Mesendoderm (in vitro differentiated cells): ENCODE measurements around the gene KAT7.

ENCODE experiments used
- DNase-seq: peaks from one replicate; pipeline ENCODE4 v3.0.0; 2013
- H2AK5ac ChIP-seq: 2 replicates; pipeline ENCODE4 v1.6.1; 2013; ENCODE audit warnings: low read length, inconsistent platforms
- H2BK120ac ChIP-seq: 2 replicates; pipeline ENCODE4 v1.6.1; 2013; ENCODE audit warnings: low read depth, mild to moderate bottlenecking, low read length, moderate library complexity, mixed read lengths
- H2BK15ac ChIP-seq: replicated peaks from 2 replicates; pipeline ENCODE4 v1.6.1; 2013; ENCODE audit warnings: low read depth, mild to moderate bottlenecking, moderate library complexity
- H2BK5ac ChIP-seq: 2 replicates; pipeline ENCODE4 v1.6.1; 2013; ENCODE audit warnings: low read length, inconsistent platforms
- H3K18ac ChIP-seq: 2 replicates; pipeline ENCODE4 v1.6.1; 2013; ENCODE audit warnings: mild to moderate bottlenecking, low read length, mixed read lengths
- H3K23ac ChIP-seq: one replicate; pipeline ENCODE4 v1.6.1; 2013; ENCODE audit warnings: low read length
- H3K27ac ChIP-seq: 2 replicates; pipeline ENCODE4 v1.5.1; 2013; ENCODE audit warnings: low read depth, mild to moderate bottlenecking, inconsistent platforms, low read length, moderate library complexity
- H3K27me3 ChIP-seq: 2 replicates; pipeline ENCODE4 v1.6.1; 2013; ENCODE audit warnings: low read length, control low read depth, mild to moderate bottlenecking, inconsistent platforms; ENCODE audit not compliant: insufficient read depth, poor library complexity
- H3K36me3 ChIP-seq: 2 replicates; pipeline ENCODE4 v1.6.1; 2013; ENCODE audit warnings: low read length, inconsistent platforms; ENCODE audit not compliant: control insufficient read depth, insufficient read depth
- H3K4ac ChIP-seq: one replicate; pipeline ENCODE4 v1.6.1; 2013; ENCODE audit warnings: low read depth, mild to moderate bottlenecking, low read length, moderate library complexity
- H3K4me1 ChIP-seq: 2 replicates; pipeline ENCODE4 v1.6.1; 2013; ENCODE audit warnings: low read depth, low read length, inconsistent platforms; ENCODE audit not compliant: control insufficient read depth
- H3K4me2 ChIP-seq: 2 replicates; pipeline ENCODE4 v1.6.1; 2013; ENCODE audit warnings: low read length
- H3K4me3 ChIP-seq: 2 replicates; pipeline ENCODE4 v1.5.1; 2013; ENCODE audit warnings: mild to moderate bottlenecking, low read length
- H3K56ac ChIP-seq: one replicate; pipeline ENCODE4 v1.6.1; 2013; ENCODE audit warnings: low read length
- H3K79me1 ChIP-seq: 2 replicates; pipeline ENCODE4 v1.6.1; 2013; ENCODE audit warnings: low read length, inconsistent platforms
- H3K79me2 ChIP-seq: 2 replicates; pipeline ENCODE4 v1.6.1; 2013; ENCODE audit warnings: mild to moderate bottlenecking, low read length; ENCODE audit not compliant: control insufficient read depth, insufficient read depth
- H3K9ac ChIP-seq: 2 replicates; pipeline ENCODE4 v1.6.1; 2013; ENCODE audit warnings: low read length, inconsistent platforms
- H4K5ac ChIP-seq: one replicate; pipeline ENCODE4 v1.6.1; 2013; ENCODE audit warnings: low read length
- H4K8ac ChIP-seq: one replicate; pipeline ENCODE4 v1.6.1; 2013; ENCODE audit warnings: low read depth, mild to moderate bottlenecking, control low read depth, low read length, moderate library complexity
- WGBS: extraction: QIAGEN DNeasy Blood & Tissue Kit; methylation state at CpG from one replicate; pipeline ENCODE4 v1.1.7; 2013; ENCODE audit warnings: low lambda C conversion rate, missing lambda C conversion rate; ENCODE audit not compliant: insufficient coverage; ENCODE audit errors: extremely low coverage; 5-methylcytosine and 5-hydroxymethylcytosine counted together

Gene KAT7

DNA sequence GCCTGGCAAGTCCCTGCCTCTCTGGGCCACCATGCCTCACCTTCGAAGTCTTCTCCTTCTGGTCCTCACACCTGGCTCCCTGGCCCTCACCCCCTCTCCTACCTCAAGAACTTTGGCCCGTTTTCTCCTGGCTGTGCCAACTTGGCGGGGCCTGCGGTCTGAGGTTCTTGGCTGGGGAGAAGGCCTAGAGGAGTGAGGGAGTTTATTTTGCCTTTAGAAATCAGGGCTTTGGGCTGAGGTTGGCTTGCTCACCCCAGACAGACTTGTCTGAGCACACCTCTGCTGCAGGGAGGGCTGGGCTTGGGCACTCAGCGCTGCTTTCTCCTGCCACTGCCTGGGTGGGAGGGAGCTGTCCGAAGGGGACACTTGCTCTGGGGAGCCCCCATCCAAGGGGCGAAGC lies 82.7 kb downstream of the KAT7 start:
- H3K56ac ChIP-seq, result no peak overlapping the region
- no peak overlapping the region for H3K23ac ChIP-seq
- H3K4me1 ChIP-seq, result peaks cover 6% of the 10 kb centered on the region
- no peaks in the 10 kb centered on the region for H3K27me3 ChIP-seq
- no peak overlapping the region for H3K9ac ChIP-seq
- H3K4ac ChIP-seq, result no peak overlapping the region
- H3K79me1 ChIP-seq, result no peaks in the 10 kb centered on the region
- H3K27ac ChIP-seq, result no peak overlapping the region
- no peak overlapping the region for H2BK120ac ChIP-seq
- H2BK15ac ChIP-seq, result no peak overlapping the region
- no peak overlapping the region for H2BK5ac ChIP-seq
- no peak for DNase-seq
- no CpG with 5 or more reads among the region's 7 CpGs for WGBS
- H3K79me2 ChIP-seq, result no peaks in the 10 kb centered on the region
- no peak overlapping the region for H4K8ac ChIP-seq
- H2AK5ac ChIP-seq, result no peak overlapping the region
- H3K18ac ChIP-seq, result no peak overlapping the region
- H3K36me3 ChIP-seq, result no peaks in the 10 kb centered on the region
- H4K5ac ChIP-seq, result no peak overlapping the region
- H3K4me3 ChIP-seq, result no peak overlapping the region
- no peak overlapping the region for H3K4me2 ChIP-seq

DNA sequence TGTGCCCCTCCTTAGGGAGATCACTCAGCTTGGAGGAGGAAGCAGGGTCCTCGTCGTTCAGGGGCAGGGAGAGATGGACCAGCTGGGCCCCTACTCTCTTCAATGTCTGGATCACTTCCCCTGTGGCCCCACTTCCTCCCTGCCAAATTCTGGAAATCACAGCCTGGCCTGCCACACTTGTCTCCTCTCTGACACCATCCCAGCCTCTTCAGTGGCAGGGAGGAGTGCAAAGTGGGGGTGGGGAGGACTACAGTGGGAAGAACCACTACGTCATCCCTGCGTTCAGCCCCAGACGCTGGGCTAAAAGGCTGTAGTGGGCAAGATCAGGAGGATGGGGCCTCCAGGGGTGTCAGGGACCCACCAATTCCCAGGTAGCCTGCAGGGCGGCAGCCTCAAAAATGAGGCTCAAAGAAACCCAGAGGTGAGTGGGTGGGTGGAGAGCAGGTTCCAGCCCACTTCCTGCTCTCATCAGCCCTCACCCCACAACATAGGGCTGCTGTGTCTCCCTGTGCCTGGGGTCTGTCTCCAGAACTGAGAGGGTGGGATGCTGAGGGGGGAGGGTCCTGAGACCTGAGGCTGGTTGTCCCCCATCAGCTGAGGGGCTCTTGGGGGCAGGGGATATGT lies 84.4 kb downstream of the KAT7 start:
- Histone ChIP-seq H3K4me3 (no peak overlapping the region), H3K4me2 (no peak overlapping the region), H3K4me1 (peaks cover 4% of the 10 kb centered on the region), H3K9ac (no peak overlapping the region), H4K8ac (no peak overlapping the region), H3K18ac (no peak overlapping the region), H3K56ac (no peak overlapping the region), H4K5ac (no peak overlapping the region), H3K4ac (no peak overlapping the region), H3K79me2 (no peaks in the 10 kb centered on the region), H2BK120ac (no peak overlapping the region), H3K27me3 (no peaks in the 10 kb centered on the region), H2BK15ac (no peak overlapping the region), H3K27ac (no peak overlapping the region), H2AK5ac (no peak overlapping the region), H3K23ac (no peak overlapping the region), H3K79me1 (no peaks in the 10 kb centered on the region), H2BK5ac (no peak overlapping the region), H3K36me3 (no peaks in the 10 kb centered on the region)
- no peak for DNase-seq
- no CpG with 5 or more reads among the region's 6 CpGs for WGBS

DNA sequence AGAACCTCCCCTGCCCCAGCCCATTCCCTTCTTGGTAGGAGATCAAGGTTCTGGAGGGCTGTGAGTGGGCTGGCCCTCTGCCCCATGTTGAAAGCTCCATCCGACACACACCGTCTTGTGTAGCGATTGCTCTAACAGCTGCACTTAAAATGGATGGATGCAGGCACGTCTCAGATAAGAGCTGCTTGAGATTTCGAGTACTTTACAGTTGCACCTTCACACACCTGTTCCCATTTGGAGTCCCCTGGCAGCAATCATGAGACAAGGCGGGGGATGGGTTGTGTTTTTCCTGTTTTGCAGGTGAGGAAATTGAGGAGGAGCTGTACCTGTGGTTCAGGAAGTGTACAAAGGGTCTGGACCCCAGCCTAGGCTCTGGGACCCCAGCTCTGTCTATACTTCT lies 85.0 kb downstream of the KAT7 start:
- H2BK15ac ChIP-seq, result no peak overlapping the region
- H4K5ac ChIP-seq, result no peak overlapping the region
- no peak overlapping the region for H3K9ac ChIP-seq
- no CpG with 5 or more reads among the region's 6 CpGs for WGBS
- no peak overlapping the region for H3K4me2 ChIP-seq
- H3K79me1 ChIP-seq, result no peaks in the 10 kb centered on the region
- no peaks in the 10 kb centered on the region for H3K27me3 ChIP-seq
- H3K23ac ChIP-seq, result no peak overlapping the region
- no peak overlapping the region for H3K56ac ChIP-seq
- H3K18ac ChIP-seq, result no peak overlapping the region
- no peak for DNase-seq
- no peak overlapping the region for H2BK5ac ChIP-seq
- H2BK120ac ChIP-seq, result no peak overlapping the region
- no peak overlapping the region for H3K4ac ChIP-seq
- H4K8ac ChIP-seq, result no peak overlapping the region
- H3K4me1 ChIP-seq, result peaks cover 4% of the 10 kb centered on the region
- H3K36me3 ChIP-seq, result no peaks in the 10 kb centered on the region
- no peaks in the 10 kb centered on the region for H3K79me2 ChIP-seq
- H2AK5ac ChIP-seq, result peak overlapping the region; percentile 36
- no peak overlapping the region for H3K27ac ChIP-seq
- no peak overlapping the region for H3K4me3 ChIP-seq

DNA sequence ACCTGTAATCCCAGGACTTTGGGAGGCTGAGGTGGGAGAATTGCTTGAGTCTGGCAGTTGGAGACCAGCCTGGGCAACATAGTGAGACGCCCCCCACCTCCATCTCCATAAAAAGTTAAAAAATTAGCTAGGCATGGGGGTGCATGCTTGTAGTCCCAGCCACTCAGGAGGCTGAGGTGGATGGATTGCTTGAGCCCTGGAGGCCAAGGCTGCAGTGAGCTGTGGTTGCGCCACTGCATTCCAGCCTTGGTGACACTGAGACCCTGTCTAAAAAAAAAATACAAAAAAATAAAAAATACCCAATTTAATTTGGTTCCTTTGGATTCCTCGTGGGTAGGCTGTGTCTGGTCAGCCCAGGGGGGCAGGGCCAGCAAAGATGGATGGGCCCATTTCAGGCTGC lies 85.4 kb downstream of the KAT7 start:
- Histone ChIP-seq H2BK5ac (no peak overlapping the region), H3K56ac (no peak overlapping the region), H2BK15ac (no peak overlapping the region), H3K4ac (no peak overlapping the region), H3K27ac (no peak overlapping the region), H4K5ac (no peak overlapping the region), H3K9ac (no peak overlapping the region), H3K4me2 (no peak overlapping the region), H3K4me1 (peaks cover 4% of the 10 kb centered on the region), H3K36me3 (no peaks in the 10 kb centered on the region), H3K23ac (no peak overlapping the region), H3K79me1 (no peaks in the 10 kb centered on the region), H2BK120ac (no peak overlapping the region), H3K4me3 (no peak overlapping the region), H2AK5ac (no peak overlapping the region), H3K18ac (no peak overlapping the region), H3K79me2 (no peaks in the 10 kb centered on the region), H3K27me3 (no peaks in the 10 kb centered on the region), H4K8ac (no peak overlapping the region)
- no CpG with 5 or more reads among the region's 3 CpGs for WGBS
- DNase-seq, result no peak

DNA sequence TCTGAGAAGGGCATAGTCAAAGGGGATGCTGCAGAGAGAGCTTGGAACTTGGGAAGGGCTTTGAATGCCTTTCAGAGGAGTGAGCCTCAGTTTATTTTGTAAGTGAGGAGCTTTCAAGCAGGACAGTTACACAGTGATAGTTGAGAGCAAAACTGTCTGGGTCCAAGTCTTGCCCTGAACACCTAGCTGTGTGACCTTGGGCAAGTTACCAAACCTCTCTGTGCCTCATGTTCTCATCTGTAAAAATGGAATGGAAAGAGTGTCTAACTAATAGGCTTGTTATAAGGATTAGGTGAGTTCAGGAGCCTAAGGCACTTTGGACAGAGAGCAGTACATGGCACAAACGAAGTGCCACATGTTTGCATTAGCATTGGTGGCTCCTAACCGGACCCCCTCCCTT lies 86.4 kb downstream of the KAT7 start:
- H3K18ac ChIP-seq, result no peak overlapping the region
- H2BK5ac ChIP-seq, result no peak overlapping the region
- no peak overlapping the region for H2BK120ac ChIP-seq
- H2BK15ac ChIP-seq, result no peak overlapping the region
- H4K5ac ChIP-seq, result no peak overlapping the region
- no peak overlapping the region for H3K9ac ChIP-seq
- H3K4me3 ChIP-seq, result no peak overlapping the region
- DNase-seq, result no peak
- H3K4me1 ChIP-seq, result peaks cover 4% of the 10 kb centered on the region
- H3K4me2 ChIP-seq, result no peak overlapping the region
- no peak overlapping the region for H2AK5ac ChIP-seq
- no peak overlapping the region for H3K4ac ChIP-seq
- no peak overlapping the region for H3K23ac ChIP-seq
- H3K79me1 ChIP-seq, result no peaks in the 10 kb centered on the region
- no peaks in the 10 kb centered on the region for H3K36me3 ChIP-seq
- no peak overlapping the region for H3K56ac ChIP-seq
- no peaks in the 10 kb centered on the region for H3K27me3 ChIP-seq
- no peaks in the 10 kb centered on the region for H3K79me2 ChIP-seq
- H3K27ac ChIP-seq, result no peak overlapping the region
- no CpG with 5 or more reads among the region's 2 CpGs for WGBS
- no peak overlapping the region for H4K8ac ChIP-seq

DNA sequence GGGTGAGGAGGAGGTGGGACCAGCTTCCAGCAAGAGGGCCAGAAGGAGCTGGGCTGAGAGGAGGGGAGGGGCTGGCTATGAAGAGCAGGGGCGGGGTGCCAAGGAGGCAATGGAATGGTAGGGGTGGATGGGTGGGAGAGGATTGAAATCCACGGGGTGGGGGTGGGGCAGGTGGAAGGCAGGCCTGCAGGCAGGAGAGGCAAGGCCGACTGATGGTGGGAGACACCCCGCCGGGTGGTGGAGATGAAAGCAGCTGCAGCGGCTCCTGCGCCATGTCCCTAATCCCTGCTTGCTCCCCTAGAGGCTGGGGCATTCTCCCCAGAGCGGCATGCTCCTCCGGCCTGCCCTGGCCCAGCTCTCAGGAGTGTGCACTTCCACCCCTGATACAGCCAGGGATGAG lies 87.2 kb downstream of the KAT7 start:
- Histone ChIP-seq H2BK5ac (no peak overlapping the region), H3K27me3 (no peaks in the 10 kb centered on the region), H3K4me1 (peaks cover 4% of the 10 kb centered on the region), H4K5ac (no peak overlapping the region), H3K79me2 (no peaks in the 10 kb centered on the region), H3K23ac (no peak overlapping the region), H3K4me2 (no peak overlapping the region), H2BK15ac (no peak overlapping the region), H3K9ac (peak overlapping the region; percentile 39), H3K56ac (peak overlapping the region; percentile 56), H3K18ac (no peak overlapping the region), H3K4ac (no peak overlapping the region), H3K36me3 (no peaks in the 10 kb centered on the region), H4K8ac (no peak overlapping the region), H3K27ac (no peak overlapping the region), H3K4me3 (no peak overlapping the region), H2AK5ac (no peak overlapping the region), H3K79me1 (no peaks in the 10 kb centered on the region), H2BK120ac (no peak overlapping the region)
- DNase-seq, result peak; percentile 76
- no CpG with 5 or more reads among the region's 9 CpGs for WGBS
